HG03558 (cell line): ENCODE data around the gene ADAM11.
"Not testable (repeated sequence)": the region's sequence is repeated elsewhere in the genome, so short reads cannot be mapped to it uniquely, and the experiment has no call there.

Experiments used
- ATAC-seq: cut with Tn5 transposase; IDR thresholded peaks from one replicate; pipeline ENCODE4 v1.9.1; 2021; ENCODE audit warnings: moderate number of reproducible peaks; ENCODE audit not compliant: unreplicated experiment; ENCODE audit errors: extremely low read depth

ADAM11 gene

GRCh38 chr17:44758414-44759085 lies at the start of gene ADAM11:
ADAM11 (plus strand) TSS chr17:44758988; CDS start chr17:44759200, 212 bp downstream.
- ATAC-seq, result no peak

- ATAC-seq, result no peak
Measured at GRCh38 chr17:44719444-44719843, 39.3 kb upstream of the ADAM11 start.

- no peak for ATAC-seq
Measured at GRCh38 chr17:44722254-44722653, 36.5 kb upstream of the ADAM11 start.

GRCh38 chr17:44726121-44726520 lies 32.7 kb upstream of the ADAM11 start:
- ATAC-seq, result not testable (repeated sequence)

GRCh38 chr17:44733753-44734152 lies 25.0 kb upstream of the ADAM11 start:
- no peak for ATAC-seq

- no peak for ATAC-seq
Measured at GRCh38 chr17:44734272-44734671, 24.5 kb upstream of the ADAM11 start.

GRCh38 chr17:44736551-44737240 lies 22.1 kb upstream of the ADAM11 start:
- ATAC-seq, result no peak

GRCh38 chr17:44738214-44738906 lies 20.4 kb upstream of the ADAM11 start:
- ATAC-seq, result no peak

- no peak for ATAC-seq
Measured at GRCh38 chr17:44741316-44741715, 17.5 kb upstream of the ADAM11 start.

- no peak for ATAC-seq
Measured at GRCh38 chr17:44745301-44745700, 13.5 kb upstream of the ADAM11 start.

GRCh38 chr17:44745738-44746137 lies 13.1 kb upstream of the ADAM11 start:
- not testable (repeated sequence) for ATAC-seq

- ATAC-seq, result no peak
Measured at GRCh38 chr17:44747566-44747965, 11.2 kb upstream of the ADAM11 start.

GRCh38 chr17:44749076-44749979 lies 9.5 kb upstream of the ADAM11 start:
- no peak for ATAC-seq

- no peak for ATAC-seq
Measured at GRCh38 chr17:44749980-44750318, 8.8 kb upstream of the ADAM11 start.

- ATAC-seq, result no peak
Measured at GRCh38 chr17:44751331-44751730, 7.5 kb upstream of the ADAM11 start.

GRCh38 chr17:44751806-44752205 lies 7.0 kb upstream of the ADAM11 start:
- ATAC-seq, result no peak

GRCh38 chr17:44752953-44753861 lies 5.6 kb upstream of the ADAM11 start:
- no peak for ATAC-seq

- ATAC-seq, result no peak
Measured at GRCh38 chr17:44754276-44754675, 4.5 kb upstream of the ADAM11 start.

- ATAC-seq, result not testable (repeated sequence)
Measured at GRCh38 chr17:44755180-44755579, 3.6 kb upstream of the ADAM11 start.
